ENCODE measurements around the gene ANXA2.
"Not testable (repeated sequence)": the region's sequence is repeated elsewhere in the genome, so short reads cannot be mapped to it uniquely, and the experiment has no call there.

Gene ANXA2

DNA sequence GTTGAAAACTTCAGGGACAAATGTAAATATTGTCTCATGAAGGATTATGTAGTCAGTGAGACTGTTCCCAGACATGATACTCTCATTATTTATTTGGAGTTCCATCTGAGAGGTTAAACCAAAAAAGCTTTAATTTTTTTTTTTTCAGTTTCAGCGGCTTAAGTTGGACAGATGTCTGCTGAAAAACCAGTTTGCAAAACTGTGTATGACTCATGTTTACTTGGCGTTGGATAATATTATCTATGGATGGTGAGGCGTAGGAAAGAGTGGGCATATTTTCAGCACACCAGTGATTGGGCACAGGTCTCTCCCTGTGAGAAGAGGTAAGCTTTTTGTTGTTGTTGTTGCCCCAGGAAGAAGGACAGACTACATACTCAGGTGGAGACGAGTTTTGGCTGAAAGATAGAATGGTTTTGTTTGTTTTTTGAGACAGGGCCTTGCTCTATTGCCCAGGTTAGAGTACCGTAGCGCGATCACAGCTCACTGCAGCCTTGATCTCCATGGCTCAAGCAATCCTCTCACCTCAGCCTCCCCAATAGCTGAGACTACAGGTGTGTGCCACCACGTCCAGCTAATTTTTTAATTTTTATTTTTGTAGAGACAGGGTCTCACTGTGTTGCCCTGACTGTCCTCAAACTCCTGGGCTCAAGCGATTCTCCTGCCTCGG, 16.4 kb upstream of the ANXA2 start:
- peak; percentile 88 for ATAC-seq
- TF ChIP-seq ISL1 (CRISPR knock-in tag; IDR thresholded peaks at IDR 0.05) (no peak), SNAI2 (CRISPR knock-in tag; IDR thresholded peaks at IDR 0.05) (no peak), ZNF70 (CRISPR knock-in tag; IDR thresholded peaks at IDR 0.05) (no peak), TOX (CRISPR knock-in tag; IDR thresholded peaks at IDR 0.05; ENCODE audit: borderline replicate concordance) (no peak)
- TF ChIP-seq, protein P1, sequence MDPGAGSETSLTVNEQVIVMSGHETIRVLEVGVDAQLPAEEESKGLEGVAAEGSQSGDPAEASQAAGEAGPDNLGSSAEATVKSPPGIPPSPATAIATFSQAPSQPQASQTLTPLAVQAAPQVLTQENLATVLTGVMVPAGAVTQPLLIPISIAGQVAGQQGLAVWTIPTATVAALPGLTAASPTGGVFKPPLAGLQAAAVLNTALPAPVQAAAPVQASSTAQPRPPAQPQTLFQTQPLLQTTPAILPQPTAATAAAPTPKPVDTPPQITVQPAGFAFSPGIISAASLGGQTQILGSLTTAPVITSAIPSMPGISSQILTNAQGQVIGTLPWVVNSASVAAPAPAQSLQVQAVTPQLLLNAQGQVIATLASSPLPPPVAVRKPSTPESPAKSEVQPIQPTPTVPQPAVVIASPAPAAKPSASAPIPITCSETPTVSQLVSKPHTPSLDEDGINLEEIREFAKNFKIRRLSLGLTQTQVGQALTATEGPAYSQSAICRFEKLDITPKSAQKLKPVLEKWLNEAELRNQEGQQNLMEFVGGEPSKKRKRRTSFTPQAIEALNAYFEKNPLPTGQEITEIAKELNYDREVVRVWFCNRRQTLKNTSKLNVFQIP (CRISPR knock-in tag; IDR thresholded peaks at IDR 0.05; ENCODE audit: borderline replicate concordance, low read depth): no peak
- TF ChIP-seq, protein P2, sequence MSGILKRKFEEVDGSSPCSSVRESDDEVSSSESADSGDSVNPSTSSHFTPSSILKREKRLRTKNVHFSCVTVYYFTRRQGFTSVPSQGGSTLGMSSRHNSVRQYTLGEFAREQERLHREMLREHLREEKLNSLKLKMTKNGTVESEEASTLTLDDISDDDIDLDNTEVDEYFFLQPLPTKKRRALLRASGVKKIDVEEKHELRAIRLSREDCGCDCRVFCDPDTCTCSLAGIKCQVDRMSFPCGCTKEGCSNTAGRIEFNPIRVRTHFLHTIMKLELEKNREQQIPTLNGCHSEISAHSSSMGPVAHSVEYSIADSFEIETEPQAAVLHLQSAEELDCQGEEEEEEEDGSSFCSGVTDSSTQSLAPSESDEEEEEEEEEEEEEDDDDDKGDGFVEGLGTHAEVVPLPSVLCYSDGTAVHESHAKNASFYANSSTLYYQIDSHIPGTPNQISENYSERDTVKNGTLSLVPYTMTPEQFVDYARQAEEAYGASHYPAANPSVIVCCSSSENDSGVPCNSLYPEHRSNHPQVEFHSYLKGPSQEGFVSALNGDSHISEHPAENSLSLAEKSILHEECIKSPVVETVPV (CRISPR knock-in tag; IDR thresholded peaks at IDR 0.05): no peak

DNA sequence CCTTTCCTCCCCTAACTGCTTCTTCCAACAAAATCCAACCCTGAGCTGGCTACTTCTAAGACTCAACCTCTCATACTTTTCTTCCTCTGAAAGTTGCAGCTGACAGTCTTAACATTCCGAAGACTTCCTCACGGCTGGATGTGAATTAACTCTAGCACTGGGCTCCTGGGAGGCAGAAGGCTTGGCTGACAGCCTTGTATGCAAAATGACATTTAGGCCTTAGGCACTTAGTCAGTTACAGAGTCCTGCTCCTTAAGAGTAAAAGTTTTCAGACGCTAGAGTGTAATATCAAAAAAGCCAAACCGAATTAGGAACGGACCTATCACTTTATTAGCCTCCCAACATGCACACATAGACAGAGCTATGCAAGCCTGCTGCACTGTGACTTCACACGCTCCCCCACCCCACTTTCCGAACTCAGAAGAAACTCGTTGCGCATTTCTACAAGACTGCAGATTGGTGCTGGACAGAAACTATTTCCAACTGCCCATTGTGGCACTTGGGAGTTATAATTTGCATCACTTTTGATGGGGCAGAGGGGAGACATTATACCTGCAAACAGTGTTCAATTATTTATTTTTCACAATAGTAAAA, 15.5 kb upstream of the ANXA2 start:
- TF ChIP-seq ZFP3 (CRISPR knock-in tag; IDR thresholded peaks at IDR 0.05) (no peak), ESRRG (CRISPR knock-in tag; IDR thresholded peaks at IDR 0.05) (no peak), TCF4 (CRISPR knock-in tag; IDR thresholded peaks at IDR 0.05; ENCODE audit: borderline replicate concordance) (no peak)
- TF ChIP-seq, protein P3, sequence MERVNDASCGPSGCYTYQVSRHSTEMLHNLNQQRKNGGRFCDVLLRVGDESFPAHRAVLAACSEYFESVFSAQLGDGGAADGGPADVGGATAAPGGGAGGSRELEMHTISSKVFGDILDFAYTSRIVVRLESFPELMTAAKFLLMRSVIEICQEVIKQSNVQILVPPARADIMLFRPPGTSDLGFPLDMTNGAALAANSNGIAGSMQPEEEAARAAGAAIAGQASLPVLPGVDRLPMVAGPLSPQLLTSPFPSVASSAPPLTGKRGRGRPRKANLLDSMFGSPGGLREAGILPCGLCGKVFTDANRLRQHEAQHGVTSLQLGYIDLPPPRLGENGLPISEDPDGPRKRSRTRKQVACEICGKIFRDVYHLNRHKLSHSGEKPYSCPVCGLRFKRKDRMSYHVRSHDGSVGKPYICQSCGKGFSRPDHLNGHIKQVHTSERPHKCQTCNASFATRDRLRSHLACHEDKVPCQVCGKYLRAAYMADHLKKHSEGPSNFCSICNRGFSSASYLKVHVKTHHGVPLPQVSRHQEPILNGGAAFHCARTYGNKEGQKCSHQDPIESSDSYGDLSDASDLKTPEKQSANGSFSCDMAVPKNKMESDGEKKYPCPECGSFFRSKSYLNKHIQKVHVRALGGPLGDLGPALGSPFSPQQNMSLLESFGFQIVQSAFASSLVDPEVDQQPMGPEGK (CRISPR knock-in tag; IDR thresholded peaks at IDR 0.05; ENCODE audit: borderline replicate concordance): no peak
- ATAC-seq: peak; percentile 35

DNA sequence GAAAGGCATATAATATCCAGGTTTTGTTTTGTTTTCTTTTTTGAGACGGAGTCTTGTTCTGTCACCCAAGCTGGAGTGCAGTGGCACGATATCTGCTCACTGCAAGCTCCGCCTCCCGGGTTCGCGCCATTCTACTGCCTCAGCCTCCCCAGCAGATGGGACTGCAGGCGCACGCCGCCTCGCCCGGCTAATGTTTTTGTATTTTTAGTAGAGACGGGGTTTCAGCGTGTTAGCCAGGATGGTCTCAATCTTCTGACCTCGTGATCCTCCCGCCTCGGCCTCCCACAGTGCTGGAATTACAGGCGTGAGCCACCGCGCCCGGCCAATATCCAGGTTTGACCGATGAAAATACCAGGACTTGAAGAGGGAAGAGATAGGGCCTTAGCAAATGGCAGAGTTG, 15.0 kb upstream of the ANXA2 start:
- not testable (repeated sequence) for ATAC-seq

DNA sequence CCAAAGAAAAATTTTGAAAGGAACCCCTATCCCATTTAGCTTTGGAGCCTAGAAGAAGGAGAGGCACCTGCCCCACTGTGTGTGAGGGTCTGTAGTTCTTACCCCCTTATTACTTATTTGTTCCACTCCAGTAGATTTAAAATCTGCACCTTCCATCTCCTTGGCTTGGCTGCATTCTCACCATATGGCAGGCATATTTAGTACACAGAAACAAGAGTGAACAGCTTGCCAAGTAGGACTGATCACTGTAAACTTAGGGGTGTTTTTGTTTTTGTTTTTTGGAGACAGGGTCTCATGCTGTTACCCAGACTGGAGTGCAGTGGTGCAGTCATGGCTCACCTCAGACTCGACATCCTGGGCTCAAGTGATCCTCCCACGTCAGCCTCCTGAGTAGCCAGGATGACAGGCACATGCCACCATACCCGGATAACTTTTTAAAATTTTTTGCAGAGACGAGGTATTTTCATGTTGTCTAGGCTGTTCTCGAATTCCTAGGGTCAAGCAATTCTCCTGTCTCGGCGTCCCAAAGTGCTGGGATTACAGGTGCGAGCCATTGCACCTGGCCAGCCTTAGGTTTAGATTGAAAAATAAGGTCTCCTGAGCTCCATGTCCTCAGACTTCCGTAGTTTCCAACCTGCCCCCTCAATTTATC, 14.1 kb upstream of the ANXA2 start:
- no peak for ATAC-seq

DNA sequence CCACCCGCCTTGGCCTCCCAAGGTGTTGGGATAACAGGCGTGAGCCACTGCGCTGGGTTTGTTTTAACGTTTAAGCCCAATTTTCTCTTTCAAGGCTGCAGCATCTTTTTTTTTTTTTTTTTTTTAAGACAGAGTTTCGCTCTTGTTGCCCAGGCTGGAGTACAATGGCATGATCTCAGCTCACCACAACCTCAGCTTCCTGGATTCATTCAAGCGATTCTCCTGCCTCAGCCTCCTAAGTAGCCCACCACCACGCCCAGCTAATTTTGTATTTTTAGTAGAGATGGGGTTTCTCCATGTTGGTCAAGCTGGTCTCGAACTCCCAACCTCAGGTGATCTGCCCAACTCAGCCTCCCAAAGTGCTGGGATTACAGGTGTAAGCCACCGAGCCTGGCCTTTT, 12.6 kb upstream of the ANXA2 start:
- ATAC-seq: not testable (repeated sequence)

More for the DNA sequence above, 14.1 kb upstream of the ANXA2 start:
- TF ChIP-seq, protein P1 (CRISPR knock-in tag; IDR thresholded peaks at IDR 0.05; ENCODE audit: borderline replicate concordance, low read depth): no peak

DNA sequence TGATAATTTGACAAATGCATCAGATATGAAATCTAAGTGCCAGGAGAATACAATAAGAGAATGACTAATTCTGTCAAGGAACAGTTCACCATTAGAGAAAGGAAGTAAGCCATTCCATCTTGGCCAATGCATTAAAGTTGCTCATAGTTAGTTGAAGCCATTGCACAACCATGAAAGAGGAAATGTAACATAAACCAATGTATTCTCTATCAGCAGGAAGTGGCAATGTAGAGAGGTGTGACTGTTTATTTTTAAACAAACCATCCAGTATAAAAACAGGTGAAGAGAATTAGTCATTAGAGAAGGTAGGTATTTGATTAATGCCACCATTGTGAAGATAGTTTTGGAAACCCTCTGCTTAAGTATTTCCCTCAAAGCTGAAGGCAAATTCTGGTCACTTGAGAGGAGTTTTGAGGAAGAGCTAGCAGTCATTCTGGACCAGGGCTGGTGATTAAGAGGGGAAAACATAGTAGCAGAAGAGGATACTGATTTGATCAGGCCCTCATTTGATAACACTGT, 10.7 kb upstream of the ANXA2 start:
- TF ChIP-seq ISL1 (CRISPR knock-in tag; IDR thresholded peaks at IDR 0.05) (peak; percentile 92), ZNF70 (CRISPR knock-in tag; IDR thresholded peaks at IDR 0.05) (no peak)
- ATAC-seq: peak; percentile 64

DNA sequence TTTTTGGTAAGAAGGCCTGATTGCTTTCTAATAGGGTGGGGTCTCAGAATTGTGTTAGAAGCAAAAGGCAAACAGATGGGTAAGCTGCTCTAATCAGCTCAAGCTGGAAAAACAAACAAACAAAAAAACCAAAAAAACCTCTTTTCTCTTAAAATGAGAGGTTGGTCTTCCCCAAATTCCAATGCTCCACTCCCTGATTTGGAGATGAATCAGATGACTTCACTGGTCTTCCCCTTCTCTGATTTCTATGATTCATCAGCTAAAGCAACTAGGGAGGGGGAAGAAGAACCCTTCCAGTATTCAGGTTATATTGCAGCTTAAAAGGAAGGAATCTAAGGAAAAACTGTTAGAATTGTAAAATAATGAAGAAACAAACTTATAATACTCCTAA, 9.6 kb upstream of the ANXA2 start:
- no peak for TF ChIP-seq PPARA (CRISPR knock-in tag; IDR thresholded peaks at IDR 0.05; ENCODE audit: borderline replicate concordance)
- peak; percentile 50; the same call in 1 of the 2 replicates for TF ChIP-seq ISL1 (CRISPR knock-in tag; IDR thresholded peaks at IDR 0.05)
- no peak for TF ChIP-seq ZNF565 (CRISPR knock-in tag; conservative IDR thresholded peaks at IDR 0.05; ENCODE audit: low read depth)
- TF ChIP-seq ZNF8 (CRISPR knock-in tag; IDR thresholded peaks at IDR 0.05): no peak
- TF ChIP-seq OSR1 (CRISPR knock-in tag; IDR thresholded peaks at IDR 0.05): no peak
- no peak for TF ChIP-seq ZNF70 (CRISPR knock-in tag; IDR thresholded peaks at IDR 0.05)
- peak; percentile 83 for ATAC-seq

All from SK-N-SH treated with all-trans-retinoic acid at 6 μM for 48 hours (cell line).